Ovary (tissue), 9 donors: ENCODE results near the gene LAMC3. TPM values are rescaled to one million over a fixed set of nuclear protein-coding genes. Genes with fewer than 3 reads are reported as not detected.

ENCODE experiments used
- DNase-seq, 5 donors: peaks; one replicate each; pipeline ENCODE4 v3.0.0-alpha.2; 2019 to 2020
- H3K27ac ChIP-seq, 2 donors: fragments of 200-600 bp; one replicate each; pipeline versions ENCODE4 v1.5.1 to v1.8.0; 2019 to 2022
- H3K27me3 ChIP-seq: fragments of 200-600 bp; one replicate; pipeline ENCODE4 v1.8.0; 2022
- H3K36me3 ChIP-seq: fragments of 200-600 bp; sonication (generic); one replicate; pipeline ENCODE4 v1.5.1; 2019
- H3K4me1 ChIP-seq: one replicate; pipeline ENCODE4 v1.8.1; 2013; ENCODE audit warnings: mild to moderate bottlenecking, moderate library complexity; ENCODE audit not compliant: insufficient read depth
- H3K4me3 ChIP-seq: fragments of 200-600 bp; sonication (generic); one replicate; pipeline ENCODE4 v1.5.1; 2017
- H3K9me3 ChIP-seq, 2 donors: fragments of 200-600 bp in 1 of 2; sonication (generic) in 1 of 2; one replicate each; pipeline versions ENCODE4 v1.5.1 to v1.8.1; 2013 to 2019; ENCODE audit warnings: mild to moderate bottlenecking in 1 of 2, moderate library complexity in 1 of 2
- CTCF ChIP-seq, 3 donors: fragments of 450-650 bp in 2 of 3; fragments of 200-600 bp in 1 of 3; IDR thresholded peaks; one replicate each; pipeline versions ENCODE4 v1.5.1 to v1.8.0; 2016 to 2022; ENCODE audit warnings: antibody characterized with exemption in 3 of 3, mild to moderate bottlenecking in 1 of 3
- EP300 ChIP-seq: sonication (generic); formaldehyde crosslinking; IDR thresholded peaks from one replicate; pipeline ENCODE4 v1.6.1; 2017; ENCODE audit warnings: antibody characterized with exemption
- POLR2A ChIP-seq: fragments of 450-650 bp; IDR thresholded peaks from one replicate; pipeline ENCODE4 v1.6.1; 2017; ENCODE audit warnings: antibody characterized with exemption, mild to moderate bottlenecking, moderate library complexity
- WGBS, 3 donors: extraction: QIAGEN DNeasy Blood & Tissue Kit in 1 of 3; methylation state at CpG; one replicate each; pipeline versions ENCODE4 v1.1.5 to v1.1.7; 2013 to 2017; 5-methylcytosine and 5-hydroxymethylcytosine counted together
- intact Hi-C, 4 donors: fragments of 100-400 bp; cut with DNase I; formaldehyde crosslinking; loops; one replicate each; pipeline versions ENCODE4 v1.11.0 to v1.15.1; 2022 to 2023
- polyA plus RNA-seq, 2 donors: library from polyadenylated mRNA; stranded (reverse); fragments of 200-250 nt in 1 of 2; fragments of 350-450 nt in 1 of 2; fragmentation: Illumina TruSeq in 1 of 2; extraction: RNeasy Lipid Tissue Mini Kit (QIAGEN cat#74804) in 1 of 2; gene quantifications; one replicate each; pipeline ENCODE4 v1.2.3, GENCODE V29; 2013 to 2014
- total RNA-seq, 7 donors: library from RNA; depleted of rRNA in 2 of 7; stranded (reverse); fragments of >200 nt in 2 of 7; fragmentation: NEBNext Ultra II Directional in 3 of 7; extraction: Animal tissue kit (Norgen Biotek cat#: 25700) in 3 of 7; gene quantifications; one replicate each; pipeline versions ENCODE4 v1.1.0 to v1.2.4, GENCODE V29; 2016 to 2023
- donor health status: DM: no; HTN: no; CAD: no; lungs with moderate emphysema.
- donor health status: DM: no; HTN: no; CAD: no.
- donor health status: Bipolar disorder and iron deficiency.
- donor health status: DM: yes; HTN: yes; CAD: no.
- donor health status: DM: no; HTN: no; CAD: no.
- donor health status: DM: yes; HTN: yes; CAD: no.

The LAMC3 gene
- total and polyA plus RNA-seq, 9 donors = 0.48 to 5.7 (median 1.8) TPM

DNA sequence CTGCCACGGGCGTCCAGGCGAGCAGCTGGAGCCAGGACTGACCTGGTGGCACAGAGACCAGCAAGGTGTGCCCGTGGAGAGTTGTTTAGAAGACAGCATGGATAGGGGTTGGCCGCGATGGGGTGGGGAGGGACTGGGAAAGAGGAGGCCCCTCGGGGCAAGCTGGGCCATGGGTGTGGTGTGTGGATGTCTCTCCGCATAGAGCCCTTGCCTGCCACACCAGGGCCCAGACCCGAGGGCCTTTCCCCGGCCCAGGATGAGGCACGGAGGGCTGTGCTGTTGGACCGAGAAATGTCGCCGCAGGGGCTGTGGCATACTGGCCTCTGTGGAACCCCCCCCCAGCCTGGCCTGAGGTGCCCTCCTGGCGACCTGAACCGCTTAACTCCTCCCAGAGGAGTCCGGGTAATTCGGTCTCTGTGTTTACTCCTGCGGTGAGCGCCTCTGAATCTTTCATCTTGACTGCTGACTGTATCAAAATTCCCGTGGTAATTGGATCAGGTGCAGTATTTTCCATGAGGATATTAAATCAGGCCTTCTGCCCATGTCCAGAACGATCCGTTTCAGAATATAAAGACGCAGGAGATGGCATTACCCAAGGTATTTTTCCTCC lies 22.5 kb upstream of the LAMC3 start:
- TF ChIP-seq EP300 (no peak), POLR2A (no peak), CTCF (IDR thresholded peaks at IDR 0.05) (no peak)
- Histone ChIP-seq H3K4me1 (no peaks in the 10 kb centered on the region), H3K4me3 (no peak overlapping the region), H3K9me3 (no peaks in the 10 kb centered on the region), H3K27ac (no peak overlapping the region), H3K27me3 (no peaks in the 10 kb centered on the region), H3K36me3 (no peaks in the 10 kb centered on the region)
- 52 to 57% (median 52%) methylated on average over 23 to 24 of the region's 24 CpGs for WGBS, 3 donors
- no peak for DNase-seq
- intact Hi-C loops = no loop called here

- no peak overlapping the region for H3K4me3 ChIP-seq
- no peak overlapping the region for H3K27ac ChIP-seq
- intact Hi-C loops = no loop called here
- H3K27me3 ChIP-seq = no peaks in the 10 kb centered on the region
- H3K4me1 ChIP-seq = no peaks in the 10 kb centered on the region
- no peaks in the 10 kb centered on the region for H3K36me3 ChIP-seq
- no peak for DNase-seq
- H3K9me3 ChIP-seq = no peaks in the 10 kb centered on the region
- TF ChIP-seq EP300 (no peak), CTCF (IDR thresholded peaks at IDR 0.05) (no peak), POLR2A (no peak)
- WGBS, 3 donors = 63 to 67% (median 67%) methylated on average over 7 of the region's 7 CpGs
These were observed 21.9 kb upstream of the LAMC3 start for GRCh38 chr9:130987054-130987453.

GRCh38 chr9:130987738-130988399 lies 21.1 kb upstream of the LAMC3 start:
- intact Hi-C loops = no loop called here

GRCh38 chr9:130988400-130988747 lies 20.6 kb upstream of the LAMC3 start:
- Histone ChIP-seq H3K4me3 (no peak overlapping the region), H3K27ac (no peak overlapping the region), H3K36me3 (no peaks in the 10 kb centered on the region), H3K4me1 (no peaks in the 10 kb centered on the region), H3K27me3 (no peaks in the 10 kb centered on the region), H3K9me3 (no peaks in the 10 kb centered on the region)
- 48 to 93% (median 58%) methylated on average over 2 of the region's 2 CpGs for WGBS, 3 donors
- DNase-seq = no peak
- TF ChIP-seq POLR2A = no peak
- TF ChIP-seq CTCF (IDR thresholded peaks at IDR 0.05) = no peak
- TF ChIP-seq EP300 = no peak
- intact Hi-C loops = no loop called here

More at GRCh38 chr9:130987738-130988399, 21.1 kb upstream of the LAMC3 start:
- no peaks in the 10 kb centered on the region for H3K27me3 ChIP-seq
- H3K36me3 ChIP-seq = no peaks in the 10 kb centered on the region
- TF ChIP-seq CTCF (IDR thresholded peaks at IDR 0.05) (no peak), EP300 (no peak), POLR2A (no peak)
- H3K9me3 ChIP-seq = no peaks in the 10 kb centered on the region
- 39 to 46% (median 46%) methylated on average over 10 of the region's 10 CpGs for WGBS, 3 donors
- no peak overlapping the region for H3K4me3 ChIP-seq
- H3K4me1 ChIP-seq = no peaks in the 10 kb centered on the region
- DNase-seq = no peak
- H3K27ac ChIP-seq = no peak overlapping the region
